GM21528 (cell line): ENCODE results near the gene HSPA12B.

ENCODE experiments used
- ATAC-seq: cut with Tn5 transposase; IDR thresholded peaks from one replicate; pipeline ENCODE4 v1.9.1; 2021; ENCODE audit warnings: mild to moderate bottlenecking, moderate library complexity; ENCODE audit not compliant: unreplicated experiment, low FRiP score

The HSPA12B gene

GRCh38 chr20:3728354-3728753 lies 4.1 kb upstream of the HSPA12B start:
- ATAC-seq: no peak

- no peak for ATAC-seq
Measured at GRCh38 chr20:3728876-3729275, 3.6 kb upstream of the HSPA12B start.

GRCh38 chr20:3729378-3729777 lies 3.1 kb upstream of the HSPA12B start:
- no peak for ATAC-seq

- ATAC-seq: no peak
Measured at GRCh38 chr20:3729811-3730540, 2.5 kb upstream of the HSPA12B start.

- no peak for ATAC-seq
Measured at GRCh38 chr20:3730803-3731672, 1.4 kb upstream of the HSPA12B start.

- no peak for ATAC-seq
Measured at GRCh38 chr20:3731944-3732326, 550 bp upstream of the HSPA12B start.

GRCh38 chr20:3733119-3733995 lies 872 bp downstream of the HSPA12B start:
- no peak for ATAC-seq

- ATAC-seq: no peak
Measured at GRCh38 chr20:3734111-3734843, 1.8 kb downstream of the HSPA12B start.

GRCh38 chr20:3735768-3736167 lies 3.3 kb downstream of the HSPA12B start:
- no peak for ATAC-seq

GRCh38 chr20:3738111-3739053 lies 5.9 kb downstream of the HSPA12B start:
- ATAC-seq: no peak

GRCh38 chr20:3739054-3739925 lies 6.8 kb downstream of the HSPA12B start:
- no peak for ATAC-seq

- no peak for ATAC-seq
Measured at GRCh38 chr20:3739926-3740451, 7.5 kb downstream of the HSPA12B start.

- no peak for ATAC-seq
Measured at GRCh38 chr20:3740615-3741301, 8.3 kb downstream of the HSPA12B start.

- no peak for ATAC-seq
Measured at GRCh38 chr20:3741836-3742458, 9.5 kb downstream of the HSPA12B start.

- no peak for ATAC-seq
Measured at GRCh38 chr20:3743251-3743650, 10.8 kb downstream of the HSPA12B start.

GRCh38 chr20:3744037-3744436 lies 11.6 kb downstream of the HSPA12B start:
- no peak for ATAC-seq
